ENCODE results near the gene ZNF385A.

DNA sequence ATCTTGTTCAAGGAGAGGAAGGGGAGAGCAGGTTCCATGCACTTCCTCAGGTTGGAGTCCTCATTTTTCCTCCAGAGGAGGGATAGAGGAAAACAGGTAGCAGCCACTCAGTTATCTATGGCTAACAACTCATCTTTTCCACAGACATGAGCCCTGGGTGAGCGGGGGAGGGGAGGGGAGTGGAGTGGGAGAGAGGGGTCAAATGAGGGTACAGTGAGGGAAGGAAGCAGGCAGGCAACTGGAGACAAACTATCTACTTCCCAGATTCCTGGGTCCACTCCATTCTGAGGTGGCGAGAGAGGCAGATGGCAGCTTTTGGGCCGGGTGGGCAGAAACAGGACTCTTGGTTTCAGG, 2.6 kb upstream of the ZNF385A start:
- TF ChIP-seq, protein P1, sequence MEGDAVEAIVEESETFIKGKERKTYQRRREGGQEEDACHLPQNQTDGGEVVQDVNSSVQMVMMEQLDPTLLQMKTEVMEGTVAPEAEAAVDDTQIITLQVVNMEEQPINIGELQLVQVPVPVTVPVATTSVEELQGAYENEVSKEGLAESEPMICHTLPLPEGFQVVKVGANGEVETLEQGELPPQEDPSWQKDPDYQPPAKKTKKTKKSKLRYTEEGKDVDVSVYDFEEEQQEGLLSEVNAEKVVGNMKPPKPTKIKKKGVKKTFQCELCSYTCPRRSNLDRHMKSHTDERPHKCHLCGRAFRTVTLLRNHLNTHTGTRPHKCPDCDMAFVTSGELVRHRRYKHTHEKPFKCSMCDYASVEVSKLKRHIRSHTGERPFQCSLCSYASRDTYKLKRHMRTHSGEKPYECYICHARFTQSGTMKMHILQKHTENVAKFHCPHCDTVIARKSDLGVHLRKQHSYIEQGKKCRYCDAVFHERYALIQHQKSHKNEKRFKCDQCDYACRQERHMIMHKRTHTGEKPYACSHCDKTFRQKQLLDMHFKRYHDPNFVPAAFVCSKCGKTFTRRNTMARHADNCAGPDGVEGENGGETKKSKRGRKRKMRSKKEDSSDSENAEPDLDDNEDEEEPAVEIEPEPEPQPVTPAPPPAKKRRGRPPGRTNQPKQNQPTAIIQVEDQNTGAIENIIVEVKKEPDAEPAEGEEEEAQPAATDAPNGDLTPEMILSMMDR (conservative IDR thresholded peaks at IDR 0.05; ENCODE audit: low read length): no peak
- no peak for TF ChIP-seq EZH2phosphoT487 (IDR thresholded peaks at IDR 0.05; ENCODE audit: borderline replicate concordance)

Measured in Loucy (cell line).